HG02885 (cell line): ENCODE data around the gene PRAMEF9.
"Not testable (repeated sequence)": the region's sequence is repeated elsewhere in the genome, so short reads cannot be mapped to it uniquely, and the experiment has no call there.

ENCODE experiments used
- ATAC-seq: cut with Tn5 transposase; IDR thresholded peaks from one replicate; pipeline ENCODE4 v1.9.1; 2021; ENCODE audit warnings: mild to moderate bottlenecking; ENCODE audit not compliant: unreplicated experiment, poor library complexity

Gene PRAMEF9

DNA sequence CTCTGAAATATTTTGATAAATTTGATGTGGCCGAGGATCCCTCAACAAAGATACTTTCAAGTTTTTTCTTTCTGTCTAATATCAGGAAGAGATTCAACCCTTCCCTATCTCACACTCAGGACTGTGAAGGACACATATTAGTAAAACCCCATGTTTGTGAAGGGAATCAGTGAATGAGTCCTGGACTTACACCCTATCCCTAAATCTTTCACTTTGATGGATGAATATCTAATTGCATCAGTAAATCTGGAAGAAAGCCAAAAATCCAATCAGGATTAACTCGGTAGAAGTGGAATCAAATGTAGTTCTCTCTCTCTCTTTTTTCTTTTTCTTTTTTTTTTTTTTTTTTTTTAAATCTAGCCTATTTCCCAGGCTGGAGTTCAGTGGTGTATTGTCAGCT lies at the start of gene PRAMEF9:
Gene PRAMEF9, plus strand, starts transcription at position 301 of the 400 bp plus-strand sequence. CDS start 3,433 bp downstream, outside the sequence.
- ATAC-seq, result not testable (repeated sequence)

DNA sequence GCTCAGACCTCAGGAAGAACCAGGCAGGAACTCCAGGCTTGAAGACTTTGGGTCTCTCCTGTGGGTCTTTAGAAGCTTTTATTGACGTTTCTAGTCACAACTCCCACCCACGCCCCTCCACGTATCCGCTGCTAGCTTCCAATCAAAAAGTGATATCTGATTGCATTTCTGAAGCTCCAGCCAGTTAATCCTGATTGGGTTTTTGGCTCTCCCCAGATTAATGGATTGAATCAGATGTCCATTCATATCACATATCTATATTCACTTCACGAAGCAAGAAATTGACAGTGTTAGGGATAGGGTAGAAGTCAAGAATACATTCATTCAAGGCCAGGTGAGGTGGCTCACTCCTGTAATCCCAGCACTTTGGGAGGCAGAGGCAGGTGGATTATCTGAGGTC lies 15.7 kb upstream of the PRAMEF9 start, which contains the start of gene PRAMEF26:
Gene PRAMEF26, minus strand, starts transcription at position 101 of the 400 bp plus-strand sequence. CDS start 2,914 bp downstream, outside the sequence.
- not testable (repeated sequence) for ATAC-seq

DNA sequence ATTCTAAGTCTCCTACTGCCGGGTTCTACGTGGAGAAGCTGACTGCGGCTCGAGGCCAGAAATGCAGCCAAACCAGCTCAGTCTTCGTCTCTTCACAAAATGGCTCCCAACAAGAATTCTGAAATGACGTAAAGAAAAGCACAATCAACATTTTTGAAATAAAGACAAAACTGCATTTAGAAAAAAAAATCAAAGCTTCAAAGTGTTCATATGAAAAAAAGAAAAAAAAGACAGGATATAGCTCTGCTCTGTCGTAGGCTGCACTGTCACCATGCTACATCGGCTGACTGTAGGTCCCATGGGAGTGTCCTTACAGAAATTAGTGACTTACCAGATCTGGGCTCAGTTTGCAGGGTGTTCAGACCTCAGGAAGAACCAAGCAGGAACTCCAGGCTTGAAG lies 6.1 kb upstream of the PRAMEF9 start, which contains the start of gene HNRNPCL4:
Gene HNRNPCL4, minus strand, starts transcription at position 101 of the 400 bp plus-strand sequence. CDS start 164 bp downstream, outside the sequence.
- not testable (repeated sequence) for ATAC-seq

DNA sequence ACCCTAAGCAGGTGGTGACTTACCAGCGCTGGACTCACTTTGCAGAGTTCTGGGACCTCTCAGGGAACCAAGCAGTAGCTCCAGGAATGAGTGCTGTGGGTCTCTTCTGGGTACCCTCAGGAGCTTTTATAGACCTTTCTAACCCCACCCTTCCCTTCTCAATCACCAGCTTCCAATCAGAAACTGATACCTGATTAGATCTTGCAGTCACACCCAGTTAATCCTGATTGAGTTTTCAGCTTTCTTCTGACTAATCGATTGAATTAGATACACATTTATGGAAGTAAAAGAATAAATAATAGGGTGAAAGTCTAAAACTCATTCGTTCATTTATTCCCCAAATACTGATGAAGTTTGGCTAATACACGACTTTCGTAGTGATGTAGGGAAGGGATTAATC lies 29.7 kb downstream of the PRAMEF9 start, which contains the start of gene PRAMEF13:
Gene PRAMEF13, minus strand, starts transcription at position 101 of the 400 bp plus-strand sequence. CDS start 1,820 bp downstream, outside the sequence.
- not testable (repeated sequence) for ATAC-seq

DNA sequence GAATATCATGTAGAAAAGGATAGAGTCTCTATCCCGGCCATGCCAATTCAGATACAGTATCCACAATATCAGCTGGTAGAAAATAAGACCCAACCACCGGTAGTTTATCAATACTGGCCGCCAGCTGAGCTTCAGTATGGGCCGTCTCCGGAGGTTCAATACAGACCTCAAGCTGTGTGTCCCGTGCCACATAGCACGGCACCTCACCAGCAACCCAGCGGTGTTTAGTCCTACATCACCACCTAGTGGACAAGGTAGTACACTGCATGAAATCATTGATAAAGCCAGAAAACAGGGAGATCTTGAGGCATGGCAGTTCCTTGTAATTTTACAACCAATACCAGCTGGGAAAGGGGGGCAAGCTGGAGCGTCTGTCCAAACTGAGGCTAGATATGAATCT lies 37.1 kb downstream of the PRAMEF9 start:
- ATAC-seq, result not testable (repeated sequence)

DNA sequence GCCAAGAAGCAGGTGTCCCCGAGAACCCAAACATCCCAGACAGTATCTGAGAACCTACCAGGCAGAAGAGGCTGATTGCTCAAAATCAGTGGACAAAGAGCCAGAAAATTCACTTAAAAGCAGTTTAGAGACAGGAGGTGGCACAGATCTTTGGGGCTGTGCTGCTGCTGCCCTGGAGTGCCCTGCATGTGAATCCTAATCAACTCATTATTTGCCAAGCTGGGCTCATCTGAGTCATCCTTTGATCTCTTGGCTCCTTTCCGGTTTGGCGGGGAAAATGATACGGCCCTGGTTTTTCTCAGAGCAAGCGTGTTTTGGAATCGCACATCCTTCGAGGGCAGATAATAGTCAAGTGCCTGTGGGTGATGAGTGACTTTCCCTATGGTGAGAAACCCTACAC lies 45.0 kb downstream of the PRAMEF9 start:
- ATAC-seq, result not testable (repeated sequence)

DNA sequence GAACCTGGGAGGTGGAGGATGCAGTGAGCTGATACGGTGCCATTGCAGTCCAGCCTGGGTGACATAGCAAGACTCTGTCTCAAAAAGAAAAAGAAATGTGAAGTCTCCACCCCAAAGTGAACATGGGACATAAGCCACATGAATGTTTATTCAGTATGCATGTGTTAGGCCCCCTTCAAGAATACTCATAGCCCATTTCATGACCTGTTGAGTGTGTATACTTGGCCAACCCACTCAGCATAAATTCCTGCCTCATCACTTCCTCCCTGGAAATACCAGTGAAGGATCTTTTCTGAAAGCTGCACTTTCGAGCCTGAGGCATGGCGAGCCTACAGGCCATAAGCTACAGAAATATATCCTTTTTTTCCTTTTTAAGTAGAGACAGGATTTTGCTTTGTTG lies 47.6 kb downstream of the PRAMEF9 start:
- not testable (repeated sequence) for ATAC-seq

DNA sequence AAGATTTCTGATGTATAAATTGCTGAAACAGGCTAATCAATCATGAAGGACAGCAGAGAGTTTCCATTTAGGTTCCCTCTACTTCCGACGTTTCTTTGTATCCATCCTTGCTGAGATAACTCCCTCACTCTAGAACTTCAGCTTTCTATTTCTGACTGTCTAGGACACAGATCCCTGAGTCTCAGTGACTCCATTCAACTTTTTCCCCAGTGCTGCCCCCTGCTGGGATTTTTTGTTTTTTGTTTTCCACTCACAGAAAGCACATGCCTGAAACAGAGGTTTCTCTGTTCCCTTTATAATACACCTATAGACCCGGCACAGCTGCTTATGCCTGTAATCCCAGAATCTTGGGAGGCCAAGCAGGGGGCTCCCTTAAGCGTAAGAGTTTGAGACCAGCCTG lies 51.1 kb downstream of the PRAMEF9 start:
- ATAC-seq, result not testable (repeated sequence)

DNA sequence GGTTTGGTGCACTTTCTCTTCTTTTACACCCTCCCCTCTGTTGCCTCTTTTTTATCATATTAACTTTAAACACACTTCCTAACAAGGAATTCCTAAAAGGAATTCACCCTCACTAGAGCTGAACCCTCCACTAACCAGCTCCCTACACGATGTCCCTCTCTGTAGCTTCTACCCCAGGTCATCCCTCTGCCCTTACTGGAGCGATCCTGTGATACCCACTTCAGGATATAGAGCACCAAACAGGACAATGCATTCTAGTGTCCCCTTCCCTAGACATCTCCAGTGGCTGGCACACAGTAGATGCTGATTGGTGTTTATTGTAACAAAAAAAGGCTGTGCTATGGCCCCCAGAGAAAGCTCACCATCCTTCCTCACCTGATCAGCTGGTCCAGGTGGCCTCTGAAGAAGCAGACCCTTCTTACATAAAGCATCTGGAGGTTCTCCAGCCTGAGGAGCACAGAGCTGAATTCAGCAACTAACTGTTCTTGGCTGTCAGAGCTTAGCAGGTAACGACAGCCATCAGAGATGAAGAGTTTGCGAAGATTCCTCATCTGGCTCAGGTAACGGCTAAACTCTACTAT lies 52.9 kb downstream of the PRAMEF9 start:
- ATAC-seq, result no peak

DNA sequence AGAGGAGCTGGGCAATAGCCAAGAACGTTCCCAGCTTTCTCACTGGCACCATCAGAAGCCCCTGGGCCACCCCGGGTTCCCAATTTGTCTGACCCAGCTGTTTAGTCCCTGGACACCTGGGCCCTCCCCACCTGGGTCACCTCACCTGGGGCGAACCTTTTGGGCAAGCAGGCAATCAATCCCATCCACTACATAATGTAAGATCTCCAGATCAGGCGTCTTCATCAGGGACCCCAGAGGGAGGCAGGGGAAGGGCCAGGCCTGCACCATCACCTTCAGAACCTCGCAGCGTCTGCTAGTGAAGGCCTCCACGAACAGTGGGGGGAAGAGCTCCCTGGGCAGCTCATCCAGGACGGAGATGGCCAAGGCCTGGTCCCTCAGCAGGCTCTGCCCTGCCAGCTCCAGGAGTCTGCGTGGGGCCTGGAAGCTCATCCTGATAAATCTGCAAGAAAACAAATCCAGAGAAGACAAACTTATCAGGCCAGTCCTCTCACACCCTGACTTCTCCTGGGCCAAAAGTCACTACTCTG lies 54.1 kb downstream of the PRAMEF9 start, which contains the start of gene PRAMEF18:
Gene PRAMEF18, minus strand, starts transcription at position 480 of the 530 bp plus-strand sequence. Its CDS starts 48 bp downstream, at position 432.
- ATAC-seq, result not testable (repeated sequence)

DNA sequence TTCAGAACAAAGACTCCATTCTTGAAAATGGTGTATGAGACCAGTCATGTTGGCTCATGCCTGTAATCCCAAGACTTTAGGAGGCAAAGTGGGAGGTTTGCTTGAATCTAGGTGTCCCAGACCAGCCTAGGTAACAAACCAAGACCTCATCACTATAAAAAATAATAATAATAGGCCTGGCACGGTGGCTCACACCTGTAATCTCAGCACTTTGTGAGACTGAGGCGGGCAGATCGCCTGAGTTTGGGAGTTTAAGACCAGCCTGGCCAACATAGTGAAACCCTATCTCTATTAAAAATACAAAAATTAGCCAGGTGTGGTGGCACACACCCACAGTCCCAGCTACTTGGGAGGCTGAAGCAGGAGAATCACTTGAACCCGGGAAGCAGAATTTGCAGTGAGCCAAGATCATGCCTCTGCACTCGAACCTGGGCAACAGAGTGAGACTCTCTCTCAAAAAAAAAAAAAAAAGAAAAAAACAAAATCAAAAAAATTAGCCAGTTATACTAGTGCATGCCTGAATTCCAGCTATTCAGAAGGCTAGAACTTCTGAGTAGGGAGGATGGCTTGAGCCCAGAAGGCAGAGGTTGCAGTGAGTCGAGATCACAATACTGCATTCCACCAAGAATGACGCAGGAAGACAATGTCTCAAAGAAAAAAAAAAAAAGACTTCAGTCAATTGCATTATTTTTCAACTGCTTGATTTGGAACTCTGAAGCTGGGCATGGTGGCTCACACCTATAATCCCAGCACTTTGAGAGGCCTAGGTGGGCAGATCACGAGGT lies 55.8 kb downstream of the PRAMEF9 start:
- ATAC-seq, result not testable (repeated sequence)

DNA sequence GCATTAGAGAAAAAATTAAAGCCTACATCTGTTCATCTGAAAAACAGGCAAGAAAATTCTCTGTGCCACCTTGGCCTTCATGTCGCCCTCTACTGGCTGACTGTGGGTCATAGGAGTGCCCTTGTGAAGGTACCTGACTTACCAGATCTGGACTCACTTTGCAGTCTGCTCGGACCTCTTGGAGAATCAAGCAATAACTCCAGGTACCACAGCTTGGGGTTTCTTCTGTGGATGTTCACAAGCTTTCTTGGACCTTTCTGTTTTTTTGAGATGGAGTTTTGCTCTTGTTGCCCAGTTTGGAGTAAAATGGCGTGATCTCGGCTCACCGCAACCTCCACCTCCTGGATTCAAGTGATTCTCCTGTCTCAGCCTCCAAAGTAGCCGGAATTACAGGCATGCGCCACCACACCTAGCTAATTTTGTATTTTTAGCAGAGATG lies 56.7 kb downstream of the PRAMEF9 start:
- ATAC-seq, result no peak
